GM10248 (cell line): Measurements from ENCODE around the gene TDP1.

Experiments
- CTCF ChIA-PET: fragments of 300-600 bp; sonication (Branson Sonifier 250); formaldehyde crosslinking; extraction: SDS; loops from one replicate; lab custom pipeline; 2021; ENCODE audit warnings: antibody characterized with exemption; lab: Yijun Ruan, JAX
- POLR2A ChIA-PET: fragments of 350-650 bp; sonication (Branson Sonifier 250); formaldehyde crosslinking; extraction: SDS; loops from one replicate; lab custom pipeline; 2020; ENCODE audit warnings: antibody characterized with exemption; lab: Yijun Ruan, JAX
- DNase-seq: peaks from one replicate; pipeline ENCODE4 v3.0.0; 2012; ENCODE audit errors: extremely low spot score
- TF ChIP-seq, protein P1 (sequence below): IDR thresholded peaks from 2 replicates; pipeline ENCODE4 v1.5.1; 2012; ENCODE audit warnings: mild to moderate bottlenecking, low read depth; ENCODE audit errors: extremely low read depth, missing control alignments, control extremely low read depth

The TDP1 gene

DNA sequence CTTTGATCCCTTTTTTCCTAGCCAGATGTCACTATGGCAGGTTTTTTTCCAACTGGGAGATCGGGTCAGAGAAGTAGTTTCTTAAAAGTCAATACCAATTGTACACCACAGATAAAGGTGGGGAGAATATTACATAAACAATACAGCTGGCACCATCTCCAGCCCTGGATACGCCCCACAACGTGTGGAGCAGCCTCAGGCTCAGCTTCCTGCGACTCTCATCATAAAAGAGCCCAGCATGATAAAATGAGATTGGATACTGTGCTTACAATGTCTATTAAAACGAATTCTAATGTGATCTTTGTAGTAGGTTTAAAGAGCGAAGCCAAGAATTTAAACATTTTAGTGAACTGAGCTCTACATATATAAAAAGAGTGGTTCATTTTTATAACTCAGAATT is 22.7 kb upstream of the TDP1 start:
- TF ChIP-seq, protein P1, sequence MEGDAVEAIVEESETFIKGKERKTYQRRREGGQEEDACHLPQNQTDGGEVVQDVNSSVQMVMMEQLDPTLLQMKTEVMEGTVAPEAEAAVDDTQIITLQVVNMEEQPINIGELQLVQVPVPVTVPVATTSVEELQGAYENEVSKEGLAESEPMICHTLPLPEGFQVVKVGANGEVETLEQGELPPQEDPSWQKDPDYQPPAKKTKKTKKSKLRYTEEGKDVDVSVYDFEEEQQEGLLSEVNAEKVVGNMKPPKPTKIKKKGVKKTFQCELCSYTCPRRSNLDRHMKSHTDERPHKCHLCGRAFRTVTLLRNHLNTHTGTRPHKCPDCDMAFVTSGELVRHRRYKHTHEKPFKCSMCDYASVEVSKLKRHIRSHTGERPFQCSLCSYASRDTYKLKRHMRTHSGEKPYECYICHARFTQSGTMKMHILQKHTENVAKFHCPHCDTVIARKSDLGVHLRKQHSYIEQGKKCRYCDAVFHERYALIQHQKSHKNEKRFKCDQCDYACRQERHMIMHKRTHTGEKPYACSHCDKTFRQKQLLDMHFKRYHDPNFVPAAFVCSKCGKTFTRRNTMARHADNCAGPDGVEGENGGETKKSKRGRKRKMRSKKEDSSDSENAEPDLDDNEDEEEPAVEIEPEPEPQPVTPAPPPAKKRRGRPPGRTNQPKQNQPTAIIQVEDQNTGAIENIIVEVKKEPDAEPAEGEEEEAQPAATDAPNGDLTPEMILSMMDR, result no peak
- ChIA-PET CTCF (interaction anchor here (1.0 to 1.7 kb wide), 3 partner anchors 18 to 892 kb away, joined by 3 to 5 read pairs (median 4); no protein-coding TSS in a partner anchor), POLR2A (no interaction called here)
- DNase-seq, result no peak

DNA sequence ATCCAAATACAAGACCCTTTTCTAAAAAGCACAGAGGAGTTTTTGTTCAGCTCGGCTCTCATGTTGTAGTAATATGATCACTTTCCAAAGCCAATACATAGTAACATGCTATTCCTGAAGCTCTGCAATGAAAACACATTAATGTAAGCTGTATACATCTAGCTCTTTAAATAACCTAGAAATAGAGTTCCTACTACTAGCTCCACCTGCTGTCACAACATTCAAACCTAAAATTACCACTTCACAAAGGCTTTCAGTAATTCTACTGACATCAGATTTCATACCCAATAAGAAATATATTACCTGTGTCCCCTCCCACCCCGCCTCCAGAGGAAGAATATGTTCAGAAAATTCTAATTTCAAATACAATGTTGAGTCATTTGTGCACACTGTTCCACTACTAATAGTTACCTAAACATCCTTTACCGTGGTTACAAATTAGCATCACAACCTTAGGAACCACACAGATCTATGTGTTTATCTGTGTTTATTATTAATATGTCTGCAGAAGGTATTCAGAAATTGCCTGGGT is 19.0 kb upstream of the TDP1 start:
- TF ChIP-seq, protein P1, result no peak
- ChIA-PET CTCF (interaction anchor here (1.2 to 5.9 kb wide), 5 partner anchors 13 to 896 kb away, joined by 3 to 55 read pairs (median 4); partner anchors contain the start of genes EFCAB11 and TDP1), POLR2A (no interaction called here)
- no peak for DNase-seq

DNA sequence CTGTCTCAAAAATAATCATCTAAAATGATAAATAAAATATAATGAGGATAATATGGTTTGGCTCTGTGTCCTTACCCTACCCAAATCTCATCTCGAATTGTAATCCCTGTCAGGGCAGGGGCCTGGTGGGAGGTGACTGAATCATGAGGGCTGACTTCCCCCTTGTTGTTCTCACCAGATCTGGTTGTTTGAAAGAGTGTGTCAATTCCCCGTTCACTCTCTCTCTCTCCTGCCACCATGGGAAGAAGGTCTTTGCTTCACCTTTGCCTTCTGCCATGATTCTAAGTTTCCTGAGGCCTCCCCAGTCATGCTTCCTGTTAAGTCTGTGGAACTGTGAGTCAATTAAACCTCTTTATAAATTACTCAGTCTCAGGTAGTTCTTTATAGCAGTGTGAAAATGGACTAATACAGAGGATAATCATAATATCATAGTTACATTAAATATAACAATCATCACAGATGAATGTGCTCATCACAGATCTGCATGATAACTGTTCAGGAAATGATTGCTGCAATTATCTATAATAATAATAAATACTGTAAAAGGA is 13.8 kb upstream of the TDP1 start:
- no peak for DNase-seq
- POLR2A ChIA-PET, result interaction anchor here (0.7 kb wide), 1 partner anchor 452 kb away, joined by 3 read pairs; no protein-coding TSS in a partner anchor
- CTCF ChIA-PET, result interaction anchor here (1.2 kb wide), 1 partner anchor 58 kb away, joined by 3 read pairs; no protein-coding TSS in a partner anchor
- TF ChIP-seq, protein P1, result no peak

DNA sequence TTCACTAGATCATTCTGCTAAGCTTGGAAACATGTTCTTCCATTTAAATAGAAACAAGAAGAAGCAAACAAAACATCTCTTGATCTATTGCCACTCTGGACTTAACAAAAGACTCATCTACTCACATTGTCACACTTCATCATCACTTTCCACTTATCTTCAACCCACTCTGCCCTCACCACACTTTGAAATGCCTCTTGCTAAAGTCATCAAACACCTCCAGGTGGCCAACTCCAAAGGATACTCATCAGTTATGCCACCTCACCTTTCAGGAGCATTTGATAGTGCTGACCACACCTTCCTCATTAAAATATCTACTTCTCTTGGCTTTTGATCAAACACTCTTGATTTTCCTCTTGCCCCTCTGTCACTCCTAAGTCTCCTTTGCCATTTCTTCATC is 8.4 kb upstream of the TDP1 start:
- POLR2A ChIA-PET, result no interaction called here
- CTCF ChIA-PET, result interaction anchor here (3.4 kb wide), 1 partner anchor 9 kb away, joined by 21 read pairs; no protein-coding TSS in a partner anchor
- TF ChIP-seq, protein P1, result no peak
- DNase-seq, result no peak

DNA sequence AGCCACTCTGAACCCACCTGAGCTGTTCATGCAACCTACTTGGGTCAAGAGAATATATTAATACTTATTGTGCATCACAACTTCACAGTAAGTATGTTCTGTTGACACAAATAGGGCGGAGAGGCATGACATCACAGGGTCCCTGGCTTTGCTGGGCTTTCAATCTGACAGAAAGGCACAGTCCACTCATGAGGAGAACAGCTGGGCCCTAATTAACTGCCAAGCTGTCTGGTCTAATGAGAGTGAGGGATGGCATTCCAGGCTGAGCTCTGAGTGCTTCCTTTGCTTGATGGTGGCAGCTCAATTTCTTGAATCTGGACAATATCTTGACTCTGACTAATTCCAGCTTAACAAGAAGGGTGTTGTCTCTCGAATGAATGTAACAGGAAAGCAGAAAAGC is 3.2 kb upstream of the TDP1 start:
- ChIA-PET POLR2A (no interaction called here), CTCF (interaction anchor here (0.9 to 6.4 kb wide), 4 partner anchors 14 to 926 kb away, joined by 3 to 55 read pairs (median 3); no protein-coding TSS in a partner anchor)
- TF ChIP-seq, protein P1, result no peak
- no peak for DNase-seq

DNA sequence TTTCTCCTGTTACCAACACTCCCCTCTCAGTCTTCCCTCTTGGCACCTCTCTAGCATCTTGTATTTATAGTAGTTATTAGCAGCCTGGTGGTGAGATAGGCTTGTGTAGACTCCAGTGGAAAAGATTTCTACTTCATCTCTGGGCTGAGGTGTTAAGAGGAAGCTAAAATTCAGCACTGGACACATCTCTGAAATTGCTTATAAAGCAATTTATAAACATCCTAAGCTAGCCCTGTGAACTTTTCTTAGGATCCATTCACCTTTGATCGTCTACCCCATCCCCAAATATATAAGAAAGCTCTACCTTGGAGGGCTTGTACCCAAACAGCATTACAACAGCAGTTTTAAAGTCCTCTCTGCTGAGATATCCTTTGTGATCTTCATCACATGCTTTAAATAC is 2.1 kb upstream of the TDP1 start:
- TF ChIP-seq, protein P1, result no peak
- ChIA-PET CTCF (interaction anchor here (0.8 to 6.4 kb wide), 6 partner anchors 10 to 303 kb away, joined by 3 to 55 read pairs (median 3); partner anchors contain the start of gene PSMC1), POLR2A (no interaction called here)
- DNase-seq, result no peak
